ENCODE data around the gene NTPCR. TPM values are rescaled to one million over a fixed set of nuclear protein-coding genes. Genes with fewer than 3 reads are reported as not detected.

Gene NTPCR
- total RNA-seq, 1 experiment from 2014 or later: 40.2 TPM

DNA sequence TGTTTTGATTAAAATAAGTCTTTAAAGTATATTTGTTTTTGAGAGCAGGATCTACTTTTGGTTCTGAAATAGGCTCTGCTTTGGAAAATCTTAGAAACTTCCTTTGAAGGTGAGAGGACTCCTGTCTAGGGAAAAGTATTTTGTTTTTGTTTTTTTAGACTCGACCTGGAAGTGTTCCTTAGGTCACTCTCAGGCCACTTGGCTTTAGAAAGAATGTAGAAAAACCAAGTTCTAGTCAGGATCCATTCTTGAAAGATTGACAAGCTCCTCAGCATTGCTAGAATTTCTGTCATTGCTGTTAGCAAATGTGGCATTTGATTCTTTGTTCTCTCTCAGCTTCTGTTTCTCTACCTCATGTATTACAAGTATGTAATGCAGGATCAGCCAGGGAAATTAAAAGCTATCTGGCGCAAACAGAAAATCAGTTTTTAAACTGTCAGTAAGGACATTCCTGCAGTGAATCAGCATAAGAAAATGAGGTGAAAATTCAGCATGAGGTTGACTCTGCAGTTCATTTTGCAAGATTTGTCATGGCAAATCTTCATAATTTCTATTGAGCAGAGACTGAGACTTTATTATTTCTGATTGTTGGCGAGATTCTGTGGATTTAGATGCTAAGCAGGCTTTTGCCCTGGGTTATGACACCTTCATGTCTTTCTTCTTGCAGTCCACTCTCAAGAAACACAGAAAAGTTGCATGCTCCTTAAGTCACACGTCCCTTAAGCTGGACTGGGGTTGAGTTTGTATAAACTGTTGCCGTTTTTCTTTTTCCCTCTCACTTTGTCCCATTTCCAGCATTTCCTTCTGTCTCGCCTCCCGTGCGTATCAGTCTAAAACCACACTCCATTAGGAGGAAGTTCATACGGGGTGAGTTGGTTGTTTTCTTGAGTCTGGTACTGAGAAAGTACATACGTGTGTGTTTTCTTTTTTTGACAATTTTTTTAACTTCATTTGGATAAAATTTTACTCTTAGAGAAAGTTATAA is 12.6 kb downstream of the NTPCR start:
- no peak overlapping the region for H3K27ac ChIP-seq
- H3K4me3 ChIP-seq: no peak overlapping the region

DNA sequence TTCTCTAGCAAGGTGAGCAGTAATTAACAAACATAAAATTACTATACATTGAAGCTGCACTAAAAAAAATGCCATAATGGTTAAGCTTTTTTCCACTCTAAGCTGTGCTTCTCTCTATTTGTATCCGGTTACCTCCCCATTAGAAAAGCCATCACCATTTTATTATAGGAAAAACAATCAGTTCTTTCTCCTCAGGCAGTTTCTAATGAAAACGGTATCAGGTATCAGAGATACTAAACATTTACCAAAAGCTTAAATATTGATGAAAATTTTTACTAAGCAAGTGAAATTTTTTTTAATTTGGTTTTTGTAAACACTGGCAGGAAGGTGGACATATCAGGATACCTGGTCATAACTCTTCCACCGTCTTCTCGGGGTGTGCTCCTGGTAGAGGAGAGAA is 14.2 kb downstream of the NTPCR start:
- no peaks in the 10 kb centered on the region for H3K4me1 ChIP-seq (replicated peaks)
- H3K27me3 ChIP-seq (replicated peaks): no peaks in the 10 kb centered on the region
- no peaks in the 10 kb centered on the region for H3K9me3 ChIP-seq (replicated peaks)
- H3K36me3 ChIP-seq: peaks cover 27% of the 10 kb centered on the region; the same call in 1 of the 2 replicates
- H3K4me3 ChIP-seq: no peak overlapping the region
- DNase-seq (ENCODE audit: low read depth in 1 of 2, low spot score in 2 of 2): no peak
- no peak overlapping the region for H3K27ac ChIP-seq

More for the DNA sequence above, 12.6 kb downstream of the NTPCR start:
- peaks cover 31% of the 10 kb centered on the region for H3K36me3 ChIP-seq
- no peaks in the 10 kb centered on the region for H3K27me3 ChIP-seq (replicated peaks)
- no peaks in the 10 kb centered on the region for H3K9me3 ChIP-seq (replicated peaks)
- no peaks in the 10 kb centered on the region for H3K4me1 ChIP-seq (replicated peaks)
- no peak for DNase-seq (ENCODE audit: low read depth in 1 of 2, low spot score in 2 of 2)

- Histone ChIP-seq H3K27ac (no peak overlapping the region), H3K4me3 (no peak overlapping the region), H3K4me1 (replicated peaks) (no peaks in the 10 kb centered on the region), H3K36me3 (peaks cover 28% of the 10 kb centered on the region), H3K9me3 (replicated peaks) (no peaks in the 10 kb centered on the region), H3K27me3 (replicated peaks) (no peaks in the 10 kb centered on the region)
- no peak for DNase-seq (ENCODE audit: low read depth in 1 of 2, low spot score in 2 of 2)
These were observed 14.9 kb downstream of the NTPCR start for GRCh38 chr1:232965124-232965911.

DNA sequence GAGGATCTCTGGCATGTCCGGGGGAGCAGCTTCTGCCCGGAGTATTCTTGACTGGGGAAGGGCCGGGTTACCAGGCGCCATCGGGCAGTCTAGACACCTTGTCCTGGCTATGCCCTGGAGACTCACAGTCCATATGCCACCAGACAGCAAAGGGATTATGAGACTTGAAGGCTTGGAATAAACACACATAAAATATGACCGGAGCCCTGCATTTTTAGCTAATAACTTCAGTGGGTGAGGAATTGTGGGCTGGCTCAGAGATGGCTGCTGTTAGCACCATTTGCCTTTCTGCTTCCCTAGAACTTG is 15.5 kb downstream of the NTPCR start:
- no peak overlapping the region for H3K27ac ChIP-seq
- no peak for DNase-seq (ENCODE audit: low read depth in 1 of 2, low spot score in 2 of 2)
- no peaks in the 10 kb centered on the region for H3K4me1 ChIP-seq (replicated peaks)
- peaks cover 34% of the 10 kb centered on the region for H3K36me3 ChIP-seq
- no peak overlapping the region for H3K4me3 ChIP-seq
- H3K27me3 ChIP-seq (replicated peaks): no peaks in the 10 kb centered on the region
- H3K9me3 ChIP-seq (replicated peaks): no peaks in the 10 kb centered on the region

- no peaks in the 10 kb centered on the region for H3K27me3 ChIP-seq (replicated peaks)
- no peak overlapping the region for H3K27ac ChIP-seq
- no peak for DNase-seq (ENCODE audit: low read depth in 1 of 2, low spot score in 2 of 2)
These were observed 16.3 kb downstream of the NTPCR start for GRCh38 chr1:232966663-232967062.

DNA sequence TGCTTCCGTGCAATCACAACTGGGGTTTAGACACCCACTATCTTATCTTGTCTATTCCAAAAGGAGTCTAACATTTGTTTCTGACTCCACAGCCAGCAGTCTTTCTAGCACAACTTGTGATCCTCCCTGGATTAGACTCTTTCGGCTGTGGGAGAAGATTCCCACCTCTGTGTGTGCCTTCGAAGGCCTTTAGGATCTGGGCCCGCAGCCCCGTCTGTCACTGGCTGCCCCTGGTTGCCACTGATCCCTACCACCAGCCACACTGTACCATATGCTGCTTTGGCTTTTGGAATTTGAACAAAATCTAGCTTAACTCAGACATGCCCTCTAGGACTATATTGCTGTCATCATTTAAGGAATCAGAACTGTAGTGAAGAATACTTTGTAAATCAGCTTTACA is 18.0 kb downstream of the NTPCR start:
- H3K4me1 ChIP-seq (replicated peaks): no peaks in the 10 kb centered on the region

More at GRCh38 chr1:232966663-232967062, 16.3 kb downstream of the NTPCR start:
- Histone ChIP-seq H3K4me1 (replicated peaks) (no peaks in the 10 kb centered on the region), H3K4me3 (no peak overlapping the region), H3K36me3 (peaks cover 42% of the 10 kb centered on the region), H3K9me3 (replicated peaks) (no peaks in the 10 kb centered on the region)

DNA sequence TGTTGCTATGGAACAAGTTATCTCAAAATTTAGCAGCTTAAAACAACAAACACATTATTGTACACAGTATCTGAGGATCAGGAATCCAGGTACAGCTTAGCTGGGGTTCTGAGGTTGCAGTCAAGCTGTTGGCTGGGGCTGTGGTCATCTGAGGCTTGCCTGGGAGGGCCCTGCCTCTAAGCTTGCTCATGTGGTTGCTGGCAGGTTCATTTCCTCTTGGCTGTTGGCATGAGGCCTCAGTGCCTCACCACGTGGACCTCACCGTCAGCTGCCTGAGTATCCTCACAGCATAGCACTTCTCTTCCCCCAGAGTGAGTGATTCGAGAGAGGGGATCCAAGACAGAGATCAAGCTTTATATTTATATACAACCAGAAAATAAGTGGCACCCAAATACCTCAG is 18.6 kb downstream of the NTPCR start:
- Histone ChIP-seq H3K27me3 (replicated peaks) (no peaks in the 10 kb centered on the region), H3K36me3 (peaks cover 54% of the 10 kb centered on the region), H3K4me3 (no peak overlapping the region), H3K27ac (no peak overlapping the region), H3K4me1 (replicated peaks) (no peaks in the 10 kb centered on the region), H3K9me3 (replicated peaks) (peaks cover 8% of the 10 kb centered on the region; the same call in 1 of the 2 replicates)
- no peak for DNase-seq (ENCODE audit: low read depth in 1 of 2, low spot score in 2 of 2)

More for the DNA sequence above, 18.0 kb downstream of the NTPCR start:
- H3K4me3 ChIP-seq: no peak overlapping the region
- H3K27me3 ChIP-seq (replicated peaks): no peaks in the 10 kb centered on the region
- H3K9me3 ChIP-seq (replicated peaks): peaks cover 2% of the 10 kb centered on the region; the same call in 1 of the 2 replicates
- DNase-seq (ENCODE audit: low read depth in 1 of 2, low spot score in 2 of 2): no peak
- H3K36me3 ChIP-seq: peaks cover 52% of the 10 kb centered on the region
- H3K27ac ChIP-seq: no peak overlapping the region

GRCh38 chr1:232969799-232970198 is 19.4 kb downstream of the NTPCR start:
- DNase-seq (ENCODE audit: low read depth in 1 of 2, low spot score in 2 of 2): no peak
- no peak overlapping the region for H3K27ac ChIP-seq
- H3K4me1 ChIP-seq (replicated peaks): no peaks in the 10 kb centered on the region
- peaks cover 57% of the 10 kb centered on the region for H3K36me3 ChIP-seq
- H3K27me3 ChIP-seq (replicated peaks): no peaks in the 10 kb centered on the region
- H3K4me3 ChIP-seq: no peak overlapping the region
- peaks cover 11% of the 10 kb centered on the region; the same call in 1 of the 2 replicates for H3K9me3 ChIP-seq (replicated peaks)

GRCh38 chr1:232970508-232970907 is 20.1 kb downstream of the NTPCR start:
- no peaks in the 10 kb centered on the region for H3K4me1 ChIP-seq (replicated peaks)
- no peaks in the 10 kb centered on the region for H3K27me3 ChIP-seq (replicated peaks)
- H3K36me3 ChIP-seq: peaks cover 59% of the 10 kb centered on the region
- H3K4me3 ChIP-seq: no peak overlapping the region
- no peak for DNase-seq (ENCODE audit: low read depth in 1 of 2, low spot score in 2 of 2)
- H3K9me3 ChIP-seq (replicated peaks): peaks cover 11% of the 10 kb centered on the region; the same call in 1 of the 2 replicates
- H3K27ac ChIP-seq: no peak overlapping the region

- peaks cover 11% of the 10 kb centered on the region; the same call in 1 of the 2 replicates for H3K9me3 ChIP-seq (replicated peaks)
- no peak for DNase-seq (ENCODE audit: low read depth in 1 of 2, low spot score in 2 of 2)
- H3K4me1 ChIP-seq (replicated peaks): peaks cover 19% of the 10 kb centered on the region
- H3K4me3 ChIP-seq: no peak overlapping the region
- H3K27me3 ChIP-seq (replicated peaks): no peaks in the 10 kb centered on the region
- no peak overlapping the region for H3K27ac ChIP-seq
- peaks cover 60% of the 10 kb centered on the region for H3K36me3 ChIP-seq
These were observed 23.5 kb downstream of the NTPCR start for GRCh38 chr1:232973652-232974611.

- Histone ChIP-seq H3K36me3 (peaks cover 62% of the 10 kb centered on the region), H3K9me3 (replicated peaks) (peaks cover 11% of the 10 kb centered on the region; the same call in 1 of the 2 replicates), H3K4me3 (no peak overlapping the region), H3K27ac (no peak overlapping the region), H3K4me1 (replicated peaks) (peaks cover 19% of the 10 kb centered on the region), H3K27me3 (replicated peaks) (no peaks in the 10 kb centered on the region)
- DNase-seq (ENCODE audit: low read depth in 1 of 2, low spot score in 2 of 2): no peak
These were observed 24.6 kb downstream of the NTPCR start for GRCh38 chr1:232974971-232975370.

GRCh38 chr1:232978091-232978634 is 27.8 kb downstream of the NTPCR start:
- Histone ChIP-seq H3K36me3 (peaks cover 35% of the 10 kb centered on the region), H3K27me3 (replicated peaks) (no peaks in the 10 kb centered on the region), H3K9me3 (replicated peaks) (peaks cover 11% of the 10 kb centered on the region; the same call in 1 of the 2 replicates), H3K4me1 (replicated peaks) (peaks cover 44% of the 10 kb centered on the region), H3K27ac (peak overlapping the region; percentile 5; the same call in 1 of the 2 replicates), H3K4me3 (no peak overlapping the region)
- peak in 1 of 2 experiments; percentile 50 for DNase-seq (ENCODE audit: low read depth in 1 of 2, low spot score in 2 of 2)

Data from SJSA1 (cell line).